ENCODE results near the gene MYLK.

DNA sequence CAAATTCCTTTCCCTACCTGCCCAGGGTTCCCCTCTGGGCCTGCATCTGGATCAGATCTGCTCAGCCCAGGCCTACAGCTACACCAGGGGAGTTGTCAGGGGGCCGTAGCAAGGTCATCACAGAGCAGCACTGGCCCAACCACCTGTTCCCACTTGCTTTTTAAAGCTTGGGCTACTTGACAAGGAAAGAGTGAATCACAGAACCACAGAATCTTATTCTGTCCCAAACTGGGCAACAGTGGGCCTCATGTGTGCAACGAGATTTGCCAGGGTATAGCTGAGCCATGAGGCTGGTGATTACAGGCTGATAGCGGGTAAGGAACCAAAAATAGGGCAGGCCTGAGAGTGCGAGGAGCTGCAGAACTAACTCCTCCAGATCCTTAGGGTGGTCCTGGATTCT lies 66.7 kb downstream of the MYLK start:
- TF ChIP-seq TAF1 (IDR thresholded peaks at IDR 0.05; ENCODE audit: borderline replicate concordance, insufficient read depth, low read length) (no peak), FOXP2 (optimal IDR thresholded peaks at IDR 0.05; ENCODE audit: borderline replicate concordance, extremely low read depth, extremely low read length, insufficient read depth) (no peak), SIN3A (IDR thresholded peaks at IDR 0.05; ENCODE audit: borderline replicate concordance, insufficient read depth, low read length) (no peak)

Measured in PFSK-1 (cell line).